Stimulated activated CD8-positive, alpha-beta memory T cell treated with anti-CD3 and anti-CD28 coated beads, Interleukin-7, amount 100 ng/mL, for 48 hours (primary cell): ENCODE results near the gene PRKD1.
"Not testable (repeated sequence)": the region's sequence is repeated elsewhere in the genome, so short reads cannot be mapped to it uniquely, and the experiment has no call there.

Experiments
- DNase-seq, 2 donors: peaks; one replicate each; pipeline ENCODE4 v3.0.0-alpha.2; 2020; ENCODE audit warnings: low read depth in 1 of 2; ENCODE audit errors: extremely low read depth in 1 of 2

The PRKD1 gene

DNA sequence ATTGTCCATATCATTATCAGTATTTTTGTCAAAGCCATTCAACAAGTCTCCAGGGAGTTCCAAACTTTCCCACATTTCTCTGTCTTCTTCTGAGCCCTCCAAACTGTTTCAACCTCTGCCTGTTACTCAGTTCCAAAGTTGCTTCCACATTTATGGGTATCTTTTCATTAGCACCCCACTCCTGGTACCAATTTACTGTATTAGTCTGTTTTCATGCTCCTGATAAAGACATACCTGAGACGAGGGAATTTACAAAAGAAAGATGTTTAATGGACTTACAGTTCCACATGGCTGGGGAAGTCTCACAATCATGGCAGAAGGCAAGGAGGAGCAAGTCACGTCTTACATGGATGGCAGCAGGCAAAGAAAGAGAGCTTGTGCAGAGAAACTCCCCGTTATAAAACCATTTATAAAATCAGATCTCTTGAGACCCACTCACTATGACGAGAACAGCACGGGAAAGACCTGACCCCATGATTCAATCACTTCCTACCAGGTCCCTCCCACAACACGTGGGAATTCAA lies 87.2 kb downstream of the PRKD1 start:
- DNase-seq: not testable (repeated sequence)

GRCh38 chr14:29839691-29840090 lies 88.0 kb downstream of the PRKD1 start:
- DNase-seq: not testable (repeated sequence)

DNA sequence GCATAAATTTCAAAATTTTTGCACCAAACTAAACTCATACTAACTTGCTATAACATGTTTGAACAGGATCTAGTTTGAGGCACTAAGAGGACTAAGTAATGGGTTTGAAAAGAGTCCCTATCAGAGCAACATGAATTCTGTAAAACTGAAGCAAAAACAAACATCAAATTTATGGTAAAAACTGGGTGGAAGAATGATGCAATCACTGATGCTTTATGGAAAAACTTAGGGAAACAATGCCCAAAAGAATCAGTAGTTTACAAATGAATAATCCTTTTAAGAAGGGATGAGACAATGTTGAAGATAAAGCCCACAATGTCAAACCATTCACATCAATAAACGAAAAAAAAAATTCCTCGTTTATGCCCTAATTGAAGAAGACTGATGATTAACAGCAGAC lies 88.9 kb downstream of the PRKD1 start:
- no peak for DNase-seq

DNA sequence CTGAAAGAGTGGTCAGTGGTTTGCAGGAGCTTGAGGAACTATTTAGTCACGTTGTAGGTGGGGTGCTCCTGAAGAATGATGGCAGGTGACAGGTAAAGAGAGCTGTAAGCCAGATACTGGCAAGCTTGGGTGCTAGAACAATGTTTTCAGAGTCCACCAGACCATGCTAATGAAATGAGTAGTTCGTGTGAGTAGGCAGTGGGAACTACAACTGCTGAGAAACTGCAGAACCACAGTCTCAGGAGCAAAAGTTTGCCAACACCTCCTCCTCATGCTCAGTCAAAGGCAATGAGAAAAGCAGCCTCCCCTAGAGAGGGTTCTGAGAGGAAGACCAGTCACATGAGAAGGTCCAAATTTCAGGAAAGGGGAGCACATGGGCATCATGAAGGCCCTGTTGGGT lies 91.3 kb downstream of the PRKD1 start:
- no peak for DNase-seq

DNA sequence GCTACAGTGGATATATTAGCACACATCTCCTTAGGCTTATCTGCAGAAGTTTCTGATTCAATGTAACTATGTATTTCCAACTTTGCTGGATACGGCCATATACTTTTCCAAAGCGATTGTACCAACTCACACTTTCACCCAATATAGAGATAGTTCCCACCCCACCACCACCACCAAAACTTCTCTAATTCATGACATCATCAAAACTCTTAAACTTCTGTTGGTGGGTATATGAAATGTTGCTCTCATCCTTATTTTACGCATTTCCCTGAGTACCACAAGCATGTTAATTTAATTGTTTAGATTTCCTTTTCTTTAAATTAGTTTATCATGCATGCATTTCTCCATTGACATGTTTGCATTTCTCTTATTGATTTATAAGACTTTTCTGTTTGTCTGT lies 95.6 kb downstream of the PRKD1 start:
- no peak for DNase-seq

- no peak for DNase-seq
Measured at GRCh38 chr14:29829851-29830250, 97.8 kb downstream of the PRKD1 start.

DNA sequence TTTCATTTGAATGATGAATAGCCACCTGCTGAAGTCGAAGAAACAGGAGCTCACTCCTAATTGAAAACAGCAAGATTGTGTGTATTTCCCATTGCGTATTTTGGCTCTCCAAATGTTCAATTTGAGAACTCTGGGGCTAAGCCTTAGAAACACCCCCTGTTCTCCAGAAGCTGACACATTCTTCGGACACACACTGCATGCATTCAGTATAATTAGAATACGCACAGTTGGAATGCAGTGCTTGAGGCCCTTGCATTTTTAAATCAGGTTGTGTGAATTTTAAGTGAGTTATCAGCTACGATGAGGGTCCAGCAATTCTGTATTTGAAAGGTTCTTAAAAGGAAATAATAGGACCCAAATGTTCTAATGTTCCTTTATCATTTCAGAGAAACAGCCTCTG lies 103.8 kb downstream of the PRKD1 start:
- DNase-seq: no peak

DNA sequence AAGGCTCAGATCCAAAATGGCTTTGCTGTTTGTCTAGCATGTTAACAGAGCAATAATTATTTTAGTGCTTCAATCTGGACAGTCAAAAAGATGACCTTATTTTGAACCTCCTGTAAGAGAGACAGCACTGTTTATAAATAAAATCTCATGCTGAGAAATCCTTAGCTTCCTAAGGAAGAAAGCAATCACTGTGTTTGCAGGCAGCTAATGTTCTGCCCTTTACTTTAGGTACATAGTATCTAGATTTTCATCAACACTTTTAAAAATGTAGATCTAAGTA lies 105.3 kb downstream of the PRKD1 start:
- DNase-seq: no peak

DNA sequence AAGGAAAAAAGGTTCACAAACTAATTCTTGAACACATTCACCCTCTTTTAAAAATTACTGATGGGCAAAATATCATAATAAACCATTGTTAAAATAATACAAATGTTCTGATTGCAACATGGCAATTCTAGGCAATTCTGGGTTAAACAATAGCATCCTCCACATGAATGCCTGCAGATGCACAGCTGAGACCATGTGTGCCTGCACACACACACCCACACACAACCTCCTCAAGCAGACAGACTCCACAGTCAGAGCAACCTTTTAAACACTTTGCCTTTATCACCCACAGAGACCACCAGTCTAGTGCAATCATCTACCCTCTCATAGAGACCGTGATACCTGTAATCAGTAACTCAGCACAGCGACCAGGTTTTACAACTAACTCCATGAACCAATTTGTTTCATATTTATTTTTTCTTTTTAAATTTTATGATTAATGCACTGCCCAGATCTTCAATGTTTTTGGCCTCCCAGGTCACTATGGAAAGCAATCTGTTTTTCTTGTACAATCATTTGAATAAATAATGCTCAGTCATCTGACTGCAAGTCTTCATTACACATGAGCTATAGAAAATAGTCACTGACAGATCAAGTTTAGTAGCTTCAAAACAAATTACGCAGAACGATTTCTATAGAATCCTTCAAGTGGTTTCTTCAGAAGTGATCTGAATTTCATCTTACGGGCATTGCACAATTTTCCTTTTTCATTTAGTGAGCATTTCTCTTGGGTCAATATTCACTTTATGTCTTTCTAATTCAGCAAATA lies 105.8 kb downstream of the PRKD1 start:
- DNase-seq: no peak

- DNase-seq: no peak
Measured at GRCh38 chr14:29821242-29821641, 106.4 kb downstream of the PRKD1 start.

GRCh38 chr14:29820785-29821184 lies 106.9 kb downstream of the PRKD1 start:
- DNase-seq: no peak

DNA sequence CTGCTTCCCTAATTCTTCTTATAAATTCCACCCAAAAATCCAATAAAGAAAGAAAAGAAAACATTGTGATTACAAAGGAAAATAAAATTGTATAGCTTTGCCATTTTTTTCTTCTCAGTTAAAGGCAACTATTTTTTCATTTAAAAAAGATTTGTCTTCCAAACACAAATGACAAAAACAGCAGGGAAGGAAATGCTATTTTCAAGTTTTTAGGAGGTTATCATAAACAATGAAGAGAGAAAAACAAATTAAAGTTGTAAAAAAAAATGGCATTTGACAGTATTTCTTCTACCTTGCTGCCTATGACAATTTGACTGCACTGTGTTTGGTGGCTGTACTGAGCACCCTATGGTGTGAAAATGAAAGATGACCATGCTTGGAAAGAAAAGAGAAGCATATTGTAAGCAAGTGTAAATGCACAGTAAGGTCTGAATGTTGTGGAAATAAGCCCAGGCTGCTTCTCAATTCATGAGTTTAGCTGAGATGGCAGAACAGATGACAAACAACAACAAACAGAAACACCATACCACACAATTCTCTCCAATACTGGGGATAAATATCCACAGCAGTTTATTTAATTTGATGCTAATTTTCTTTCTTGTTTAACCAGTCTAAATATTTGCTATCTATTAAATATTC lies 109.8 kb downstream of the PRKD1 start:
- DNase-seq: no peak

- no peak for DNase-seq
Measured at GRCh38 chr14:29815016-29815674, 112.5 kb downstream of the PRKD1 start.

- no peak for DNase-seq
Measured at GRCh38 chr14:29814156-29815015, 113.3 kb downstream of the PRKD1 start.

DNA sequence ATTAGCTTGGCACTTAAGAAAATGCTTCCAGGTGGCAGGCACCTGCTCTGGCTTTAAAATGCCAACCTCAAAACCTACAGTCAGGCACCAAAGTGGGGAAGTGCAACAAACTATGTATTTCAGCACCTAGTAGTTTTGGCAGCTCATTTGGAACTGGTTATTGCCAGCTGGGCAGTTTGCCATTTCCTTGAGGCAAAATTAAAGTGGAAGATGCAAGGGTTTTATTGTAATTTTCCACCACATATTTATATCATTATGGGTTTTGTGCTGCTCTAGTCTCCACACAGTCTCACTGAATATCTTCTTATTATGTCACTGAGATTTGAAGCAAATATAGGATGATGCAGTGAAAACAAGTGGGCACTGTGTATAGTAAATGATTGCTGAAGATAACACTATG lies 117.0 kb downstream of the PRKD1 start:
- no peak for DNase-seq

DNA sequence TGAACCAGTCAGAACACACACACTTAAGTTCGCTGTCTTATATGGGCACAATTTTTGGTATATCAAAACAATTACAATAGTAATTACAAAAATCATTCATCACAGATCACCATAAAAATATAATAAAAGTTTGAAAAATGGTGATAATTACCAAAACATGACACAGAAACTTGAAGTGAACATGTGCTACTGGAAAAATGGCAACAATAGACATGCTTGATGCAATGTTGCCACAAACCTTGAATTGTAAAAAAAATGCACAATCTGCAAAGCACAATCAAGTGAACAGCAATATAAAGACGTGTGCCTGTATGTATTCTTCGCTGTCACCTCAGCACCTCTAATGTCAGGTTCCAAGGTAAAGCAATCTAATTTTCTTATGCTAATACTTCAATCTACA lies 117.6 kb downstream of the PRKD1 start:
- no peak for DNase-seq

DNA sequence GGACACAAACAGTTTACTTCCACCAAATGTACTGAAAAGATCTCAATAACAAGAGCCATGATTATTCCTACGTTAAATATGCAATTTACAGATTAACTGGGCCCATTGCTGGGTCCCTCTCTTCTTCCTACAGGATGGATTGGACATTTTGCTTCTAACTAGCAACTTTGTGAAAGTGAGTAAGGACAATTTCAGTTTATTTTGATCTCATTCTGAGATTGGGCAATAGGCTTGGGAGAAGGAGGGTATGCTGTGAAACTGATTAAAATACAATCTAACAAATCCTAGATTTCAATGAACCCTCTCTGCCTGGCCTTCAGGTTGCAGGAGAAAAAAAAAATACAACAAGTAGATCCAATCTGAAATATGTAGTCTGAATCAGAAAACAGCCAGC lies 121.5 kb downstream of the PRKD1 start:
- DNase-seq: no peak

- no peak for DNase-seq
Measured at GRCh38 chr14:29805415-29806123, 122.1 kb downstream of the PRKD1 start.

- no peak for DNase-seq
Measured at GRCh38 chr14:29804481-29805266, 123.0 kb downstream of the PRKD1 start.

DNA sequence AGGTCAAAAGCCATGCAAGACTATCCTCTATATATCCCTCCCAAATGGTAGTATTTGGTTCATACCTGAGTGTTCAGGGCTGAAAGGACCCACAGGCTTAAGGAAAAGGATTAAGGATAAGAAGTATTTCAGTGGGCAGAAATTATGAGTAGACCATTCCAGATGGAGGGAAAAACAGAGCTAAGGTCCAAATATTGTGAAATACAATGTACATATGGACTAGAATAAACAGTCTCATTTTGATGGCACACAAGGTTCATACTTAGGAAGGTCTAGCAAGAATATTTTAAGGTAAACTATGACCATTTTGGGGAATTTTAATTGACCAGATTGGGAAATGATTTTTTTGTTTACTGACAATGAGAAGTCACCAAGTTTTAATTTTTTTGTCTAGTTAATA lies 124.6 kb downstream of the PRKD1 start:
- DNase-seq: no peak
